ENCODE data around the gene XPO4.
"Not testable (repeated sequence)": the region's sequence is repeated elsewhere in the genome, so short reads cannot be mapped to it uniquely, and the experiment has no call there.

XPO4 gene

GRCh38 chr13:20902438-20903163 is at the start of gene XPO4:
XPO4 (minus strand) TSS chr13:20902746; CDS start chr13:20902738, 8 bp downstream.
- DNase-seq = peak; percentile 92

DNA sequence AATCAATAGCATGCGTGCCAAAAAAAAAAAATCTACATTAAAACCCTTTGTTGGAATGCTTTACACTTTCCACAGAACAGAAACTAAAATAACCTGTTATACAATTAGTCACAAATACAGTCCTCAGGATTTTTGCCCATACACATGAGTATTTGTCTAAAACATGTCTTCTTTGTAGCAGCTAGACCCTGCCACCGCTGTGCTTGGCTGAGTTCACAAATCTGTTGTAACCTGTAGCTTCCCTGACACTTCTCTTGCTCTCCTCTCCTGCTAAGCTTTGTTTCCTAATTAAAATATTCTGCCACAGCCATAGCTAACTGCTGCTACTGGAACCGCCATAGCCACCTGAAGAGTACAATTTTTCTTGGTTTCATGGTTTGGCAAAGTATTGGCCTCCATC is 45.5 kb upstream of the XPO4 start:
- DNase-seq = not testable (repeated sequence)

DNA sequence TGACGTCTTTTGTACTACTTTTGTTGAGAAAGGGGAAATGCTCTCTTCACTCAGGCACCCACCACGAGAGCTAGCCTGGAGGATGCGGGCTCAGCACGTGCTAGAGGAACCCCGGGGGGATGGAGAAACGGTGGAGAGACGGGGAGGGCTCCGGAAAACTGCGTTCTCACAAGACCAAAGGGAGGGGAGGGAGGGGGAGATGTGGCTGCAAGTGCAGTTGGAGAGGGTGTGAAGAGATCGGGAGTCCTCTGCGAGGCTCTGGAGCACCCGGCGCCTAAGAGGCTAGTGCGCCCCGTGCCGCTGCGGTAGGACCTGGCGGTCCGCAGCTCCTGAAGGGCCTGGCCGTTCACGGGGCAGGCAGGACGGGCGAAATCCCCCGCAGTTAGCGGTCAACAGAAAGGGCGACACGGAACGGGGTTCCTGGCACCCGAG is 43.4 kb upstream of the XPO4 start:
- no peak for DNase-seq

DNA sequence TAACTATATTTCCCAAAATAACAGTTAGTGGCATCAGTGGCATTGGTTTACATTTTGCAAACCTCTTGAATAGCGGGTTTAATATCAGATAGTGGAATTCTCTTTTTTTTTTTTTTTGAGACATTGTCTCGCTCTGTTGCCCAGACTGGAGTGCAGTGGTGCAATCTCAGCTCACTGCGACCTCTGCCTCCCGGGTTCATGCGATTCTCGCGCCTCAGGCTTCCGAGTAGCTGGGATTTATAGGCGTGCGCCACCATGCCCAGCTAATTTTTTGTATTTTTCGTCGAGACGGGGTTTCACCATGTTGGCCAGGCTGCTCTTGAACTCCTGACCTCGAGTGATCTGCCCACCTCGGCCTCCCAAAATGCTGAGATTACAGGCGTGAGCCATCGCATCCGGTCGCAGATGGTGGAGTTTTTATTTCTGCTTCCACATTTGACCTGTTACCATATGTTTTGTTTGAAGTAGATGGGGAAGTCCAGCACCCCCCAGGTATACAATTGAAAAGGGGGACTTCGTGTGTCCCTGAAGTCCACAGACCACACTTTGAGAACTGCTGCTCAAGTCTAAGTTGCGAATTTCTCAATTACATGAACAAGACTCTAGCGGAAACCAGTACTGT is 40.5 kb upstream of the XPO4 start:
- DNase-seq = no peak

DNA sequence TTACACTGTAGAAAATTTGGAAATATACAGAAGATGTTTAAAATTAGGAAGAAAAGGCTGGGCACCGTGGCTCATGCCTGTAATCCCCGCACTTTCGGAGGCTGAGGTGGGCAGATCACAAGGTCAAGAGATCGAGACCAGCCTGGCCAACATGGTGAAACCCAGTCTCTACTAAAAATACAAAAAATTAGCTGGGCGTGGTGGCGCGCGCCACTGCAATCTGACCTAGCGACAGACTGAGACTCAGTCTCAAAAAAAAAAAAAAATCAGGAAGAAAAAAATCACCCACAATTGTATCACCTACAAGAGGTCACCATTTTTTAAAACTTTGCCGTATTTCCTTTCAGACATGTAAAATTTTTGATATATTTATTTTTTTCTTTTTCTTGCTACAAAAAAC is 38.0 kb upstream of the XPO4 start:
- DNase-seq = not testable (repeated sequence)

DNA sequence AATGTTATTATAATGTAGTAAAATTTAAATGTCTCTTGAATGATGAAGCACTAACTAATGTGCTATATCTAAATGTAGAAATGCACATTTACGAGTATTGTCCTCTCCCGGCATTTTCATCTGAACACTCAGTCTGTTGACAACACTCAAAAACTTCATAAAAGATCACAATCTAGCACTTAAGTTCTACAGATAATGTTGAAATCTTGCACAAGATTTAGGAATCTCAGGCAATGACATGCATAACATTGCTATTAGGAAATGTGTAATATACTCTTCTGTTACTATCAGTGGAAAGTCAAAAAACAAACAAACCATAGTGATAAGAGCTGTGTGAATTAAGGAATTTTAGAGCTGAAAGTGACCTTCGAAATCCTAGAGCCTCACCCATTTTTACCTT is 37.5 kb upstream of the XPO4 start:
- DNase-seq = no peak

GRCh38 chr13:20939662-20940061 is 37.1 kb upstream of the XPO4 start:
- no peak for DNase-seq

- no peak for DNase-seq
These were observed 35.8 kb upstream of the XPO4 start for GRCh38 chr13:20938302-20938701.

DNA sequence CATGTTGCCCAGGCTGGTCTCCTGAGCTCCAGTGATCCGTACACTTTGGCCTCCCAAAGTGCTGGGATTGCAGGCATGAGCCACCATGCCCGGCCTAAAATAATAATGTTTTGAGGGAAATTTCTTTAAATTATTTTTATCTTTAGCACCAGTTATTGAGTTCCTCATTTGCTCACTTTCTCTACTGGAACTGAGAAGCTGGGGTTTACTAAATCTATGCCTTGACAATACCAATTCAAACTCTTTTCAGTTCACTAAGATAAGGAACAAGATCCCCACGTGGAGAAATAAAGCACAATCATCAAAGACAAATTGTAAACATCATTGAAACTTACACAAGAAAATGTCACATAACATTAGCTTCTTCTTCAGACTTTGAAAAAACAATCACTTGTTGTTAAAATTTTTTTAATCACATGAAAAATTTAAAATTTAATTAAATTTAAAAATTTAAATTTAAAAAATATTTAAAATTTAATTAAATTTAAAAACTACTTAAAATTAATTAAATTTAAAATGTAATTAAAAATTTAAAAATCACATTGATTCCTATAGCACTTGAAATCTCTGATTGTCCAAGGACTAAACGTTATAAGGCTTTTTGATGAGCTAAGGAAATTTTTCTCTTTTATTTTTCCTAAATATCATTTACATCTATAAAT is 25.2 kb upstream of the XPO4 start:
- DNase-seq = no peak

GRCh38 chr13:20925395-20925790 is 22.8 kb upstream of the XPO4 start:
- peak; percentile 16 for DNase-seq

DNA sequence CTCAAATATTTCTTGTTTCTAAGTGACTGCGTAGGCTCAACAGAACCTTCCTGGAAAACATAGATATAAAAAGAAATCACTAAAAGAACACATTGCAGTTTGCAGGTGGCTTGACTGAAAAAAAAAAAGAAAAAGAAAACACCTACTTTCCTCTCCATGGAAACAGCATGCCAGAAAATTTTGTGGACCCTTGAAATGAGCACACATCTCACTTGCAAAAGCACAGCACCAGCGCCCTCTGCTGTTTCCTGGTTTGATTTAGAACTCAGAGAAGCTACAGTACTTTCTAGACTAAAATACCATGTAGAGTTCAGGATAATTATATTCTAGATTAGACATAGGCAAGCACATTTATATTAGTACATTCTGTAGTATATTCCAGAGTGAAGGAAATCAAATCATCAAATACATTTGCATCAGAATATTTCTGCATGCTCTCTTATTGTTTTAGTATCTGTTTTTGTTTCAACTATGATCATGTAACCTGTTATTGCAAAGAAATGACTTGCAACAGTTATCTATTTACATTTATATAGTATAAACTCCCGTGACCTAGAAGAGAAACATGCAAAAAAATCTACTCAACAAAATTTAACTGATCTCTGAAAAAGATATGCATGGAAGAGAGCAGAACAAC is 22.3 kb upstream of the XPO4 start:
- DNase-seq = peak; percentile 85

GRCh38 chr13:20923272-20923671 is 20.7 kb upstream of the XPO4 start:
- DNase-seq = peak; percentile 25

GRCh38 chr13:20921572-20921971 is 19.0 kb upstream of the XPO4 start:
- DNase-seq = peak; percentile 30

- DNase-seq = not testable (repeated sequence)
These were observed 13.1 kb upstream of the XPO4 start for GRCh38 chr13:20915676-20916075.

DNA sequence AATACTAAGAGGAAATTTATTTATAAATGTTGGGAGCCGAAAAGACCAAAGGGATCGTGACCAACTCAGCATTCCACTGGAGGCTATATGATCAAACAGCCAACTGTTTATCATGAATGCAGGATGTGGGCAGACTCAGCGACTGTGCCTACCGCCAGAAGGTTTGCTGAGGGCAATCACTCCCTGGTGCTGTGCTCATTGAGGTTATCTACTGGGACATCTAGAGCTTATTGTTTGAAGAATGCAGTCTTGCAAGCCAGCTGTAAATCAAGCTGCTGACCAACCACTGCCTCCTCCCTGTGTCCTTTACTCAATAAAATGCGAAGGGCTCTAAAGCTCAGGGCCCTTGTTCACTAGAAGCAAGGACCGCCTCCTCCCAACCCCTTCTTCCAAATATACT is 8.5 kb upstream of the XPO4 start:
- no peak for DNase-seq

- no peak for DNase-seq
These were observed 6.4 kb upstream of the XPO4 start for GRCh38 chr13:20908714-20909497.

- no peak for DNase-seq
These were observed 2.4 kb upstream of the XPO4 start for GRCh38 chr13:20904908-20905307.

- no peak for DNase-seq
These were observed 574 bp upstream of the XPO4 start for GRCh38 chr13:20903164-20903475.

GRCh38 chr13:20901668-20902437 is 693 bp downstream of the XPO4 start:
- DNase-seq = no peak

GRCh38 chr13:20894245-20894644 is 8.3 kb downstream of the XPO4 start:
- DNase-seq = no peak

DNA sequence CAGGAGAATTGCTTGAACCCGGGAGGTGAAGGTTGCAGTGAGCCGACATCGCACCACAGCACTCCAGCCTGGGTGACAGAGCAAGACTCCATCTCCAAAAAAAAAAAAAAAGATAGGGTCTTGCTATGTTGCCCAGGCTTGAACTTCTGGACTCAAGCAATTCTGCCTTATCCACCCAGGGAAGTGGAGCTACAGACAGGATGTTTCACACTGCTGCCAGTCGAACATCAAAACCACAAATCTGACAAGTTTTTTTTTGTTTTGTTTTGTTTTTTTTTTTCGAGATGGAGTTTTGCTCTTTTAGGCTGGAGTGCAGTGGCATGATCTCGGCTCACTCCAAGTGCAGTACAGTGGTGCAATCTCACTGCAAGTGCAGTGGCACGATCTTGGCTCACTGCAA is 10.8 kb downstream of the XPO4 start:
- DNase-seq = no peak

DNA sequence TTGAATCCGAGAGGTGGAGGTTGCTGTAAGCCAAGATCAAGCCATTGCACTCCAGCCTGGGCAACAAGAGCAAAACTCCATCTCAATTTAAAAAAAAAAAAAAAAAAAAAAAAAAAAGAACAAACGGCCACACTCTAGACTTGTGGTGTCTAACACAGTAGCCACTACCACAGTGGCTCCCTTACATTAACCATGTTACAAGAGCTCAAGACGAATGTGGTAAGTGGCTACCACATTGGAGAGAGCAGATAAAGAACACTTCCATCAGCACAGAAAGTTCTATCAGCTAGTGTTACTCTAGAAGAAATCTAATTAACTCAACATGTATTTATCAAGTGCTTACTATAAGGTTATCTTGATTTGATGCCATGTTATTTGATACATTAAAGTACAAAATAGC is 11.5 kb downstream of the XPO4 start:
- DNase-seq = no peak

Measured in activated effector memory CD4-positive, alpha-beta T cell treated with anti-CD3 and anti-CD28 coated beads, Interleukin-2, amount 50 U/mL, for 16 hours (primary cell).